Breast epithelium (tissue), 4 donors: ENCODE data around the gene CSNK1D. TPM values are rescaled to one million over a fixed set of nuclear protein-coding genes. Genes with fewer than 3 reads are reported as not detected.

Experiments
- DNase-seq, 2 donors: peaks; one replicate each; pipeline ENCODE4 v3.0.0-alpha.2; 2019; ENCODE audit warnings: low spot score in 2 of 2
- H3K27ac ChIP-seq, 2 donors: fragments of 200-600 bp; sonication (generic) in 1 of 2; one replicate each; pipeline ENCODE4 v1.5.1; 2016 to 2019; ENCODE audit warnings: mild to moderate bottlenecking in 1 of 2
- H3K27me3 ChIP-seq, 2 donors: fragments of 200-600 bp; sonication (generic) in 1 of 2; one replicate each; pipeline versions ENCODE4 v1.5.1 to v1.6.0; 2017 to 2019; ENCODE audit warnings: control low read depth in 1 of 2, mild to moderate bottlenecking in 1 of 2
- H3K36me3 ChIP-seq: fragments of 200-600 bp; one replicate; pipeline ENCODE4 v1.5.1; 2019
- H3K4me1 ChIP-seq, 2 donors: fragments of 200-600 bp; sonication (generic); one replicate each; pipeline ENCODE4 v1.5.1; 2016 to 2019; ENCODE audit warnings: control low read depth in 1 of 2
- H3K4me3 ChIP-seq, 3 donors: fragments of 200-600 bp; sonication (generic); 1 replicate in 2 of 3; 2 replicates in 1 of 3; pipeline ENCODE4 v1.5.1; 2016 to 2019; ENCODE audit warnings: mild to moderate bottlenecking in 3 of 3, moderate library complexity in 2 of 3
- H3K9me3 ChIP-seq, 2 donors: fragments of 200-600 bp; sonication (generic) in 1 of 2; one replicate each; pipeline ENCODE4 v1.5.1; 2016 to 2019; ENCODE audit warnings: control low read depth in 1 of 2
- CTCF ChIP-seq, 3 donors: fragments of 450-650 bp; IDR thresholded peaks; one replicate each; pipeline ENCODE4 v1.5.1; 2016 to 2017; ENCODE audit warnings: antibody characterized with exemption in 3 of 3, mild to moderate bottlenecking in 3 of 3, moderate library complexity in 3 of 3
- POLR2A ChIP-seq: fragments of 450-650 bp; IDR thresholded peaks from one replicate; pipeline ENCODE4 v1.6.1; 2016; ENCODE audit warnings: antibody characterized with exemption, mild to moderate bottlenecking, moderate library complexity
- POLR2AphosphoS5 ChIP-seq, 3 donors: sonication (generic); formaldehyde crosslinking; IDR thresholded peaks; one replicate each; pipeline ENCODE4 v1.6.1; 2017; ENCODE audit warnings: antibody characterized with exemption in 3 of 3
- intact Hi-C: fragments of 100-400 bp; cut with DNase I; formaldehyde crosslinking; loops from one replicate; pipeline ENCODE4 v1.15.1; 2023; ENCODE audit warnings: low total_unique reads
- total RNA-seq, 3 donors: library from RNA; depleted of rRNA; stranded (reverse); fragments of >200 nt; gene quantifications; one replicate each; pipeline ENCODE4 v1.1.0, GENCODE V29; 2016

The CSNK1D gene
- total RNA-seq, 3 donors from 2014 or later, result 50.7 to 85.9 (median 75.2) TPM

GRCh38 chr17:82298538-82299421 lies 25.3 kb upstream of the CSNK1D start:
- intact Hi-C loops, result no loop called here
- H3K4me1 ChIP-seq, result peaks cover 7 to 21% of the 10 kb centered on the region in 2 donors
- TF ChIP-seq CTCF (IDR thresholded peaks at IDR 0.05) (peak in 1 of 3 donors; percentile 6), POLR2AphosphoS5 (IDR thresholded peaks at IDR 0.05) (no peak)
- peak overlapping the region; percentile 98 to 99 for H3K27ac ChIP-seq
- H3K36me3 ChIP-seq, result no peaks in the 10 kb centered on the region
- H3K4me3 ChIP-seq, result peak overlapping the region; percentile 37 to 63 (median 53)
- no peaks in the 10 kb centered on the region for H3K9me3 ChIP-seq
- DNase-seq, result no peak
- no peaks in the 10 kb centered on the region for H3K27me3 ChIP-seq

- Histone ChIP-seq H3K4me1 (peaks cover 7 to 21% of the 10 kb centered on the region in 2 donors), H3K27me3 (no peaks in the 10 kb centered on the region), H3K4me3 (peak overlapping the region; percentile 37 to 63 (median 53)), H3K9me3 (no peaks in the 10 kb centered on the region), H3K36me3 (no peaks in the 10 kb centered on the region), H3K27ac (peak overlapping the region; percentile 98 to 99)
- DNase-seq, result peak; percentile 95 to 96
- TF ChIP-seq POLR2A (peak; percentile 41), POLR2AphosphoS5 (IDR thresholded peaks at IDR 0.05) (peak; percentile 86 to 96 (median 87)), CTCF (IDR thresholded peaks at IDR 0.05) (no peak)
- intact Hi-C loops, result no loop called here
Observed at GRCh38 chr17:82297714-82298537, 24.4 kb upstream of the CSNK1D start.

GRCh38 chr17:82297280-82297713 lies 23.8 kb upstream of the CSNK1D start:
- Histone ChIP-seq H3K9me3 (no peaks in the 10 kb centered on the region), H3K4me1 (peaks cover 7 to 21% of the 10 kb centered on the region in 2 donors), H3K27me3 (no peaks in the 10 kb centered on the region), H3K4me3 (peak overlapping the region; percentile 37 to 63 (median 53)), H3K36me3 (no peaks in the 10 kb centered on the region), H3K27ac (peak overlapping the region; percentile 98 to 99)
- TF ChIP-seq POLR2A (peak; percentile 21), CTCF (IDR thresholded peaks at IDR 0.05) (no peak), POLR2AphosphoS5 (IDR thresholded peaks at IDR 0.05) (peak; percentile 75 to 99 (median 95))
- intact Hi-C loops, result no loop called here
- peak; percentile 93 to 96 for DNase-seq

- peak overlapping the region; percentile 37 to 63 (median 53) for H3K4me3 ChIP-seq
Observed at GRCh38 chr17:82296511-82297279, 23.2 kb upstream of the CSNK1D start.

More at GRCh38 chr17:82296511-82297279, 23.2 kb upstream of the CSNK1D start:
- TF ChIP-seq POLR2AphosphoS5 (IDR thresholded peaks at IDR 0.05) (no peak), POLR2A (no peak), CTCF (IDR thresholded peaks at IDR 0.05) (no peak)
- no peaks in the 10 kb centered on the region for H3K27me3 ChIP-seq
- peaks cover 7 to 21% of the 10 kb centered on the region in 2 donors for H3K4me1 ChIP-seq
- no peaks in the 10 kb centered on the region for H3K9me3 ChIP-seq
- H3K36me3 ChIP-seq, result no peaks in the 10 kb centered on the region
- intact Hi-C loops, result no loop called here
- H3K27ac ChIP-seq, result peak overlapping the region; percentile 98 to 99
- no peak for DNase-seq
